Measurements from ENCODE around the gene USP5.
"Not testable (repeated sequence)": the region's sequence is repeated elsewhere in the genome, so short reads cannot be mapped to it uniquely, and the experiment has no call there.

Gene USP5

DNA sequence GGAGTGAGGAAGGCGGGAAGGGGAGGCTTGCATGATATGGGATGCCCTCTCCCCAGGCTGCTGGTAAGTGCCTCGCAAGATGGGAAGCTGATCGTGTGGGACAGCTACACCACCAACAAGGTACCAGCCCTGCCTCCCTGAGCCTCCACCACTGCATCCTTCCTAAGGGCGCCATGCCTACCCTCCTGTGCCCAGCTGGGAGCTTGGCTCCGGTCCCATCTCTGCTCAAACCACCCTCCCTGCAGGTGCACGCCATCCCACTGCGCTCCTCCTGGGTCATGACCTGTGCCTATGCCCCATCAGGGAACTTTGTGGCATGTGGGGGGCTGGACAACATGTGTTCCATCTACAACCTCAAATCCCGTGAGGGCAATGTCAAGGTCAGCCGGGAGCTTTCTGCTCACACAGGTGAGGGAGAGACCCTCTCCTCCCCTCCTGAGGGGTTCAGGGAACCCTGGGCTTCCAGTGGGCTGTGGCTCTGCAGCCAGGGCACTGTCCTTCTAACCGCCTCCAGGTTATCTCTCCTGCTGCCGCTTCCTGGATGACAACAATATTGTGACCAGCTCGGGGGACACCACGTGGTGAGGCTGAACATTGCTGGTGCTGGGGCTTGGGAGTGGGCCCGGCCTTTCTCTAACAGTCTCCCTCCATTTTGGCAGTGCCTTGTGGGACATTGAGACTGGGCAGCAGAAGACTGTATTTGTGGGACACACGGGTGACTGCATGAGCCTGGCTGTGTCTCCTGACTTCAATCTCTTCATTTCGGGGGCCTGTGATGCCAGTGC is 8.6 kb upstream of the USP5 start:
- no peak for DNase-seq

GRCh38 chr12:6845395-6845794 is 6.6 kb upstream of the USP5 start:
- DNase-seq: no peak

GRCh38 chr12:6846316-6846869 is 5.6 kb upstream of the USP5 start:
- DNase-seq: no peak

GRCh38 chr12:6847676-6848075 is 4.3 kb upstream of the USP5 start:
- DNase-seq: no peak

DNA sequence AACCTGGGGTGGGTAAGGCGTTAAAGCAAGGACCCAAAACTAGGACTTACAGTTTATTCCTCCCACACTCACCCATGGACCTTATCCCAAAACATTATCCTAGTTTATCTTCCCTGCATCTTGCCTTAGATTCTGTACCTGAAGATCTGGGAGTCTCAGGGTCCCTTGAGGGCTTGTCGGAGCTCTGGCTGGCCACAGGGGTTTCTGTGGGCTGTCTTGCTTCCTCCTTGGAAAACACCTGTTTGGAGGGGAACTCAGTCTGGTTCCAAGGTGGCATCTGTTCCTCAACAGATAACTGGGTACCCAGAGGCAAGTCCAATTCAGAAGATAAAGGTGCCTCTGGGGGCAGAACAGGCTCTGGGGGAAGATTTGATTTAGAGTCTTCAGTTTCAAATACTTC is 2.5 kb upstream of the USP5 start:
- DNase-seq: no peak

DNA sequence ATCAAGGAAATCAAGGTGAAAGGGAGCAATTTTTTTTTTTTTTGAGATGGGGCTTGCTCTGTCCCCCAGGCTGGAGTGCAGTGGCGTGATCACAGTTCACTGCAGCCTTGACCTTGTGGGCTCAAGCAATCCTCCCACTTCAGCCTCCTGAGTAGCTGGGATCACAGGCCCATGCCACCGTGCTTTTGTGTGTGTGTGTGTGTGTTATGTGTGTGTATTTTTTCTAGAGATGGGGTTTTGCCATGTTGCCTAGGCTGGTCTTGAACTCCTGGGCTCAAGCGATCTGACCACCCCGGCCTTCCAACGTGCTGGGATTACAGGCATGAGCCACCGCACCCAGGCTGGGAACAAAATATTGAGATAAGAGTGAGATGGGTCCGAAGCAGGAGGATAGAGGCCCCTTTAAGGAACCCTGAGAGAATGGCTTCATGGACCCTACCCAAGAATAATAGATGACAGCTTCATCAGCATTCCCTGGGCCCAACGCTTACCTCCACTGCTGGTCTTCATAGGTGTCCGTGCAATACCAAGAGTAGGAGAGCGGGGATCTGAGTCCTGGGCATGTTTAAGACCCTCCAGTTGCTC is 1.9 kb upstream of the USP5 start:
- DNase-seq: no peak

- DNase-seq: no peak
Measured at GRCh38 chr12:6850796-6851152, 1.2 kb upstream of the USP5 start.

GRCh38 chr12:6851153-6851920 is 613 bp upstream of the USP5 start, which contains the start of gene CDCA3:
Gene CDCA3 (minus strand): TSS chr12:6851286. CDS start chr12:6850952, 334 bp downstream.
- peak; percentile 99 for DNase-seq

- DNase-seq: no peak
Measured at GRCh38 chr12:6852651-6853354, 853 bp downstream of the USP5 start.

DNA sequence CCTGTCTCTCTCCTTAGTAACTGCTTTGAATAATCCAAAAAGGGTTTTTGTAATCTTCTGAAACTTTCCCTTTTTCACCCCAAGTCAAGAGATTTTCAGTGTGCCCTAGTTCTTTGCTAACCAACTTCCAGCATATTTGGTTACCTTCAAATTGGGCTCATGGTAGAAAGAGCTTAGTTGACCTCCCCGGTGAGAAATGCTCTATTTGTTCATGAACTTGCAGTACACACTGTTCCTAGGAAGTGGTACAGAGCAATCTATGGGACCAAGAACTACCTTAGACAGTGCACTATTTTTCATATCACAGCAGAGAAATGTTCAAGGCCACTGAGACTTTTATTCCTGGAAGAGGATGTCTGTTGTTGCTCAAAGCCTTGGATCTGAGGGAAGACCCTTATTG is 1.7 kb downstream of the USP5 start:
- DNase-seq: no peak

- DNase-seq: no peak
Measured at GRCh38 chr12:6854036-6854435, 2.1 kb downstream of the USP5 start.

DNA sequence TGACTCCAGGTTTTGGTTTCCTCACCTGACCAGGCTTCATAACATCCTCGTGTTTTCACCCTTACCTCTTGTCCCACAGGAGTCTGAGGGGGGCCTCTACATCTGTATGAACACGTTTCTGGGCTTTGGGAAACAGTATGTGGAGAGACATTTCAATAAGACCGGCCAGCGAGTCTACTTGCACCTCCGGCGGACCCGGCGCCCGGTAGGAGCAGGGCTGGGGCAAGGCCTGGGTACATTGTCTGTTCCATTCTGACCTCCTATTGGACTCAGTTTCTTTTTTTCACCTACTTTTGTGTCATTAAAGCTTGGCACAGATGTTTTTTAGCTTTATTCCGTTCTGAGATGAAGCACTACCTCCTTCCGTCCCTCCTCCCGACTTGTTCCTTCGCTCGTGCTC is 3.4 kb downstream of the USP5 start:
- DNase-seq: no peak

DNA sequence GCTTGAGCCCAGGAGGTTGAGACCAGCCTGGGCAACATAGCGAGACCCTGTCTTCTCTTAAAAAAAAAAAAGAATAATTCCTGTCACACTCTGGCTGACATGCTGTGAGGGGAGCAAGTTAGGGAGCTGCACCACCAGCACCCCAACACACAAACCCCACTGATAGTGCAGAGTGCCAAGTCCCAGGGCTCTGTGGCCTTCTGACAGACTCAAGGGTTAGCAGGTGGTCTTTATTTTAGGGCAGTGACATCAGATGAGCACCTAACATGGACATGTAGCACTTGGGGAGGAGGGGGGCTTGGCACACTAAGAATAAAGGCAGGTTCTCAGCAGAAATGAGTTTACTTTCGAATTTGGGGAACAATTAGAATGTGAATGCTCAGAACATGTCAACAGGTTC is 6.8 kb downstream of the USP5 start:
- no peak for DNase-seq

DNA sequence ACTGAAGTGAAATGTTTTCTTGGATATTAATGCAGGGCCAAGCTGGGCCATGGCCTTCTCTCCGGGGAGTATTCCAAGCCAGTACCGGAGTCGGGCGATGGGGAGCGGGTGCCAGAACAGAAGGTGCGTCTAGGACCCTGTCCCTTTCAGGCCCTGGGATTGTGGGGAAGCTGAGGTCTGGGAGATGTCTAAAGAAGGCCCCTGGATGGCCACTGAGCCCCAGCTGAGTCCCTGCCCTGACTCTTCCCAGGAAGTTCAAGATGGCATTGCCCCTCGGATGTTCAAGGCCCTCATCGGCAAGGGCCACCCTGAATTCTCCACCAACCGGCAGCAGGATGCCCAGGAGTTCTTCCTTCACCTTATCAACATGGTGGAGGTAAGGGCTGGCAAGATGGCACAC is 8.2 kb downstream of the USP5 start:
- no peak for DNase-seq

- no peak for DNase-seq
Measured at GRCh38 chr12:6860942-6861341, 9.0 kb downstream of the USP5 start.

DNA sequence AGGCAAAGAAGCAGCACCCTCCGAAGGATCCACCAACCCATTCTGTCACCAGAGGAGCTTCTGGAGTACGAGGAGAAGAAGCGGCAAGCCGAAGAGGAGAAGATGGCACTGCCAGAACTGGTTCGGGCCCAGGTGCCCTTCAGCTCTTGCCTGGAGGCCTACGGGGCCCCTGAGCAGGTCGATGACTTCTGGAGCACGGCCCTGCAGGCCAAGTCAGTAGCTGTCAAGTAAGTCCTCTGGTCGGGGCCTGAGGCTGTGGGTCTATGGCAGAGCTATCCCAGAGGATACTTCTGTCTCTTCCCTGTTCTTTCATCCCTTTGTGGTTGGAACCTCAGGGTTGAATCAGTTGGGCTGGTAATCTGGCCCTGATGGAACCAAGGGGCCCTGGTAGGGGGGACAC is 9.4 kb downstream of the USP5 start:
- no peak for DNase-seq

- DNase-seq: no peak
Measured at GRCh38 chr12:6863033-6863432, 11.1 kb downstream of the USP5 start.

GRCh38 chr12:6863586-6864321 is 11.8 kb downstream of the USP5 start:
- DNase-seq: no peak

GRCh38 chr12:6865307-6865706 is 13.4 kb downstream of the USP5 start:
- not testable (repeated sequence) for DNase-seq

DNA sequence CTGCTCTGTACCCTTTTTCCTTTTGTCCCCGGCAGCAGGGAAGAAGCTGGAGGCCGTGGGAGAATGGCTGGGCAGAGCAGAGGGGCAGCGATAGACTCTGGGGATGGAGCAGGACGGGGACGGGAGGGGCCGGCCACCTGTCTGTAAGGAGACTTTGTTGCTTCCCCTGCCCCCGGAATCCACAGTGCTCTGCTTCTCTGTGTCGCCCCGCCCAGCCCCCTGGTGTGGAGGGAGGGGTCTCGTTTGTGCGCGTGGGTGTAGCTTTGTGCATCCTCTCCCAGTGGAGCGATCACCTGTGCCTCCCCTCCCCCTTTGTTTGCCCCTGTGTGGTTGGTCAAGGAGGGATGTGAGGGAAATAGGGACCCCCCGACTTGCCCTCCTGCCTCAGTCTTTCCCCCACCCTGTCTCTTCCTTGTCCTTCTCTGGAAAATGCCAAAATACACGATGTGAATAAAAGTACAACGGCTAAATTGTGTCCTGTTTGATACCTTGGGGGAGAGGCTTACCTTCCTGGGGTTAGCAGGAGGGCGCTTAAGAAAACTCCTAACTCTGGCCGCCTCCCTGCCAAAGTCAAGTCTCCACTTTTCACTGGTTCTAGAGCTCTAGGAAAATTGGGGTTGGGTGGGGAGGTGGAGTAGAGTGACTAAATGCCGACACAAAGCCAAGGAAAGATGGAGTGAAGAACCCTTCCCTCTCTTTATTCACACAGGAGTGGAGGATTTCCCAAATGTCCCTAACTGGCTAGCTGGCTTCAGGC is 14.4 kb downstream of the USP5 start:
- no peak for DNase-seq

GRCh38 chr12:6866920-6867412 is 15.0 kb downstream of the USP5 start:
- no peak for DNase-seq

All from NCI-H2029 (cell line).